ENCODE results near the gene TSPAN18.

The TSPAN18 gene

GRCh38 chr11:44876194-44876723, 149.5 kb downstream of the TSPAN18 start:
- DNase-seq = no peak

- DNase-seq = no peak
These were observed 150.1 kb downstream of the TSPAN18 start for GRCh38 chr11:44876906-44877305.

- no peak for DNase-seq
These were observed 151.1 kb downstream of the TSPAN18 start for GRCh38 chr11:44877571-44878497.

- no peak for DNase-seq
These were observed 151.9 kb downstream of the TSPAN18 start for GRCh38 chr11:44878711-44879110.

- DNase-seq = no peak
These were observed 152.7 kb downstream of the TSPAN18 start for GRCh38 chr11:44879432-44879831.

GRCh38 chr11:44880511-44880910, 153.7 kb downstream of the TSPAN18 start:
- no peak for DNase-seq

- no peak for DNase-seq
These were observed 154.2 kb downstream of the TSPAN18 start for GRCh38 chr11:44880953-44881352.

- DNase-seq = no peak
These were observed 156.5 kb downstream of the TSPAN18 start for GRCh38 chr11:44883277-44883676.

- DNase-seq = no peak
These were observed 157.3 kb downstream of the TSPAN18 start for GRCh38 chr11:44884056-44884455.

GRCh38 chr11:44885065-44885810, 158.5 kb downstream of the TSPAN18 start:
- no peak for DNase-seq

GRCh38 chr11:44885919-44886789, 159.4 kb downstream of the TSPAN18 start:
- no peak for DNase-seq

GRCh38 chr11:44886790-44887140, 160.0 kb downstream of the TSPAN18 start:
- no peak for DNase-seq

- no peak for DNase-seq
These were observed 160.9 kb downstream of the TSPAN18 start for GRCh38 chr11:44887636-44888035.

- no peak for DNase-seq
These were observed 162.5 kb downstream of the TSPAN18 start for GRCh38 chr11:44889266-44889665.

GRCh38 chr11:44892843-44893242, 166.1 kb downstream of the TSPAN18 start:
- no peak for DNase-seq

- no peak for DNase-seq
These were observed 166.6 kb downstream of the TSPAN18 start for GRCh38 chr11:44893308-44893822.

- peak; percentile 88 for DNase-seq
These were observed 167.3 kb downstream of the TSPAN18 start for GRCh38 chr11:44893846-44894617.

- DNase-seq = peak; percentile 70
These were observed 173.2 kb downstream of the TSPAN18 start for GRCh38 chr11:44899959-44900358.

- no peak for DNase-seq
These were observed 174.4 kb downstream of the TSPAN18 start for GRCh38 chr11:44901120-44901633.

- DNase-seq = no peak
These were observed 175.0 kb downstream of the TSPAN18 start for GRCh38 chr11:44901786-44902185.

GRCh38 chr11:44903035-44903434, 176.3 kb downstream of the TSPAN18 start:
- no peak for DNase-seq

All from hematopoietic multipotent progenitor cell treated with erythropoietin and hydrocortisone succinate and interleukin-3 and kit ligand, for 4 days (in vitro differentiated cells).